HepG2 (cell line): ENCODE data around the gene KPNA3. TPM values are rescaled to one million over a fixed set of nuclear protein-coding genes. Genes with fewer than 3 reads are reported as not detected.

Source experiments
- ATAC-seq: fragments of 200-7000 bp; cut with Tn5 transposase; 3 replicates; pipeline ENCODE4 v1.9.1; 2020; ENCODE audit warnings: mild to moderate bottlenecking, moderate library complexity
- BruUV-seq: library from RNA; stranded (reverse); fragments of 400-500 nt; replicated peaks from 2 replicates; lab custom pipeline; 2021; lab: Mats Ljungman, UMichigan
- CTCF ChIA-PET: fragments of 300-600 bp; formaldehyde crosslinking; extraction: SDS; loops from one replicate; lab custom pipeline; 2021; ENCODE audit warnings: low total read pairs, inconsistent platforms, low intra/inter-chr PET ratio; lab: Yijun Ruan, JAX
- POLR2A ChIA-PET: fragments of 350-600 bp; sonication (Branson Sonifier 250); formaldehyde crosslinking; loops from one replicate; lab custom pipeline; 2020; ENCODE audit warnings: antibody characterized with exemption, inconsistent platforms; lab: Yijun Ruan, JAX
- DNase-seq: peaks from one replicate; pipeline ENCODE4 v3.0.0-alpha.2; 2015; ENCODE audit warnings: low spot score
- FAIRE-seq: peaks from 3 replicates; lab custom pipeline; 2011; peaks lifted over from hg19 to GRCh38; lab: Jason Lieb, UNC
- H2AFZ ChIP-seq: one replicate; pipeline ENCODE4 v1.6.1; 2011; ENCODE audit warnings: low read length, inconsistent platforms
- H3K27ac ChIP-seq: fragments of 300-600 bp; 3 replicates; pipeline ENCODE4 v1.8.0; 2011; ENCODE audit warnings: mixed run types, mild to moderate bottlenecking, mixed read lengths, low read length, inconsistent platforms; ENCODE audit not compliant: insufficient read depth; ENCODE audit errors: extremely low read length
- H3K27me3 ChIP-seq, 2 experiments: fragments of 200-600 bp in 1 of 2; 2 replicates in 1 of 2; 3 replicates in 1 of 2; pipeline versions ENCODE4 v1.6.0 to v1.8.0; 2011; ENCODE audit warnings: low read length in 2 of 2, mild to moderate bottlenecking in 2 of 2, moderate library complexity in 2 of 2, inconsistent platforms in 1 of 2; ENCODE audit not compliant: insufficient read depth in 2 of 2, control insufficient read depth in 1 of 2
- H3K36me3 ChIP-seq, 2 experiments: fragments of 200-600 bp in 1 of 2; replicated peaks in 1 of 2; 2 replicates in 1 of 2; 3 replicates in 1 of 2; pipeline versions ENCODE4 v1.5.1 to v1.8.0; 2011; ENCODE audit warnings: low read length in 2 of 2, inconsistent platforms in 1 of 2; ENCODE audit not compliant: insufficient read depth in 2 of 2, control insufficient read depth in 1 of 2
- H3K4me1 ChIP-seq: 2 replicates; pipeline ENCODE4 v1.5.1; 2012; ENCODE audit warnings: low read length, inconsistent platforms; ENCODE audit not compliant: insufficient read depth
- H3K4me2 ChIP-seq: 2 replicates; pipeline ENCODE4 v1.6.0; 2011; ENCODE audit warnings: low read depth, low read length, inconsistent platforms
- H3K4me3 ChIP-seq, 3 experiments: fragments of 200-600 bp in 1 of 3; sonication (generic), shearing (Covaris generic) in 1 of 3; replicated peaks in 1 of 3; 2 replicates each; pipeline ENCODE4 v1.5.1; 2011 to 2016; ENCODE audit warnings: low read length in 3 of 3, inconsistent platforms in 2 of 3, low read depth in 2 of 3, mild to moderate bottlenecking in 2 of 3, control low read depth in 1 of 3, mixed read lengths in 1 of 3; ENCODE audit not compliant: insufficient read depth in 1 of 3
- H3K79me2 ChIP-seq: one replicate; pipeline ENCODE4 v1.6.1; 2011; ENCODE audit warnings: low read length, inconsistent platforms; ENCODE audit not compliant: insufficient read depth
- H3K9ac ChIP-seq: 2 replicates; pipeline ENCODE4 v1.6.0; 2011; ENCODE audit warnings: mild to moderate bottlenecking, low read depth, low read length, inconsistent platforms; ENCODE audit not compliant: insufficient read depth
- H3K9me3 ChIP-seq: 2 replicates; pipeline ENCODE4 v1.5.1; 2012; ENCODE audit warnings: mild to moderate bottlenecking, low read length
- H4K20me1 ChIP-seq: 2 replicates; pipeline ENCODE4 v1.6.0; 2011; ENCODE audit warnings: inconsistent platforms, mild to moderate bottlenecking, low read length, moderate library complexity; ENCODE audit not compliant: insufficient read depth
- ATAD3A ChIP-seq: sonication (generic); formaldehyde crosslinking; IDR thresholded peaks from 2 replicates; pipeline ENCODE4 v1.4.0; 2020; ENCODE audit warnings: missing genetic modification reagents
- CERS6 ChIP-seq: sonication (generic); formaldehyde crosslinking; IDR thresholded peaks from 2 replicates; pipeline ENCODE4 v1.5.0; 2020; ENCODE audit warnings: missing genetic modification reagents
- GABPA ChIP-seq, 2 experiments: IDR thresholded peaks; 2 replicates each; pipeline ENCODE4 v1.6.1; 2011 to 2016; ENCODE audit warnings: low read depth in 2 of 2, low read length in 1 of 2, missing biosample characterization in 1 of 2, missing genetic modification characterization in 1 of 2
- KDM4B ChIP-seq: sonication (generic); formaldehyde crosslinking; IDR thresholded peaks from 2 replicates; pipeline ENCODE4 v1.4.0; 2020; ENCODE audit warnings: missing genetic modification reagents
- MEF2D ChIP-seq: sonication (generic); formaldehyde crosslinking; IDR thresholded peaks from 2 replicates; pipeline ENCODE4 v1.5.1; 2020; ENCODE audit warnings: mild to moderate bottlenecking, missing genetic modification reagents
- NCOA5 ChIP-seq: sonication (generic); formaldehyde crosslinking; IDR thresholded peaks from 2 replicates; pipeline ENCODE4 v1.4.0; 2020; ENCODE audit warnings: missing genetic modification reagents
- NR3C1 ChIP-seq: sonication (generic); formaldehyde crosslinking; IDR thresholded peaks from 2 replicates; pipeline ENCODE4 v1.4.0; 2020; ENCODE audit warnings: missing genetic modification reagents
- PHB2 ChIP-seq: fragments of 450-650 bp; IDR thresholded peaks from 2 replicates; pipeline ENCODE4 v1.6.1; 2018; ENCODE audit not compliant: partially characterized antibody
- RAD21 ChIP-seq: fragments of 450-650 bp; formaldehyde crosslinking; IDR thresholded peaks from 2 replicates; pipeline ENCODE4 v1.5.0; 2020; ENCODE audit warnings: mild to moderate bottlenecking
- RXRB ChIP-seq: IDR thresholded peaks from 2 replicates; pipeline ENCODE4 v1.6.1; 2016; ENCODE audit warnings: borderline replicate concordance, missing genetic modification reagents, missing compliant biosample characterization
- ZNF383 ChIP-seq: sonication (generic); formaldehyde crosslinking; IDR thresholded peaks from 2 replicates; pipeline ENCODE4 v1.4.0; 2020; ENCODE audit warnings: missing genetic modification reagents, mild to moderate bottlenecking, borderline replicate concordance
- ZNF781 ChIP-seq: sonication (generic); formaldehyde crosslinking; IDR thresholded peaks from 2 replicates; pipeline ENCODE4 v1.5.1; 2020; ENCODE audit warnings: borderline replicate concordance, mild to moderate bottlenecking, missing genetic modification reagents; ENCODE audit errors: not compliant biosample characterization
- WGBS: methylation state at CpG from one replicate; pipeline ENCODE4 v1.1.6; 2017; ENCODE audit warnings: low lambda C conversion rate; 5-methylcytosine and 5-hydroxymethylcytosine counted together
- in situ Hi-C: cut with HindIII; loops from 2 replicates; pipeline ENCODE4 v1.10.0; 2017; ENCODE audit warnings: low pct_unique_long_range_greater_than_20kb; ENCODE audit not compliant: extremely low pct_ligation_motif_present
- intact Hi-C: fragments of 100-400 bp; cut with micrococcal nuclease; formaldehyde crosslinking; loops from one replicate; pipeline ENCODE4 v1.10.0; 2022; ENCODE audit not compliant: unreplicated experiment
- polyA plus RNA-seq, 8 experiments: library from polyadenylated mRNA; depleted of rRNA in 3 of 8; stranded (reverse) in 7 of 8; unstranded in 1 of 8; fragments of >200 nt; fragmentation: Illumina TruSeq in 4 of 8; extraction: Trizol in 4 of 8; gene quantifications; 2 replicates each; pipeline versions ENCODE4 v1.2.1 to v1.2.3, GENCODE V29; 2011 to 2016; ENCODE audit warnings: low read depth in 4 of 8, missing spikeins in 1 of 8, mixed read lengths in 1 of 8; ENCODE audit not compliant: insufficient read depth in 1 of 8
- total RNA-seq, 5 experiments: library from RNA; depleted of rRNA; stranded (reverse); fragments of >200 nt; fragmentation: Illumina TruSeq; extraction: Trizol; gene quantifications; 2 replicates each; pipeline ENCODE4 v1.2.3, GENCODE V29; 2016; ENCODE audit warnings: low read depth in 1 of 5
- TF ChIP-seq, protein P1 (sequence below): sonication (generic); formaldehyde crosslinking; IDR thresholded peaks from 2 replicates; pipeline ENCODE4 v1.5.0; 2020; ENCODE audit warnings: mild to moderate bottlenecking, low read depth, missing genetic modification reagents, borderline replicate concordance
- TF ChIP-seq, protein P2 (sequence below): sonication (generic); formaldehyde crosslinking; IDR thresholded peaks from 2 replicates; pipeline ENCODE4 v1.4.0; 2020; ENCODE audit warnings: missing genetic modification reagents

Gene KPNA3
- total and polyA plus RNA-seq, 2 of the 13 experiments (the other 11 are each of a cell fraction or from before 2014, with no cell fraction given) = 13.0 to 28.9 TPM

GRCh38 chr13:49731766-49732165 is 60.7 kb downstream of the KPNA3 start:
- CTCF ChIA-PET = no interaction called here

GRCh38 chr13:49716615-49717014 is 75.9 kb downstream of the KPNA3 start:
- Histone ChIP-seq H3K4me3 (no peak overlapping the region), H3K27me3 (no peaks in the 10 kb centered on the region)
- no TSS peak for BruUV-seq
- ATAC-seq = no peak
- TF ChIP-seq GABPA (IDR thresholded peaks at IDR 0.05; ENCODE audit: low read depth, low read length) (no peak), GABPA (CRISPR knock-in tag; IDR thresholded peaks at IDR 0.05; ENCODE audit: low read depth) (no peak), RAD21 (no peak), KDM4B (no peak), RXRB (CRISPR knock-in tag) (no peak), NR3C1 (CRISPR knock-in tag) (no peak), ATAD3A (CRISPR knock-in tag) (no peak), MEF2D (CRISPR knock-in tag) (no peak)
- TF ChIP-seq, all 625 proteins: peak for 0
- Histone ChIP-seq H3K4me1 (peaks cover 7% of the 10 kb centered on the region), H3K9ac (no peak overlapping the region), H2AFZ (no peak overlapping the region), H3K79me2 (no peaks in the 10 kb centered on the region), H3K36me3 (peaks cover 1 to 31% of the 10 kb centered on the region in 2 experiments; a peak in 3 of 5 replicates), H3K27ac (no peak overlapping the region), H3K9me3 (peaks cover 7% of the 10 kb centered on the region; the same call in 1 of the 2 replicates), H3K4me2 (no peak overlapping the region), H4K20me1 (no peaks in the 10 kb centered on the region)
- intact Hi-C loops = no loop called here
- POLR2A ChIA-PET = no interaction called here
- CTCF ChIA-PET = no interaction called here
- no peak for DNase-seq
- in situ Hi-C loops = no loop called here
- WGBS = 93% methylated on average over 6 of the region's 6 CpGs
- no peak for FAIRE-seq

More at GRCh38 chr13:49731766-49732165, 60.7 kb downstream of the KPNA3 start:
- no peaks in the 10 kb centered on the region for H4K20me1 ChIP-seq
- no peaks in the 10 kb centered on the region for H3K27me3 ChIP-seq
- H3K36me3 ChIP-seq = peaks cover 1 to 14% of the 10 kb centered on the region in 2 experiments; a peak in 4 of 5 replicates
- DNase-seq (no peak), FAIRE-seq (no peak)
- H2AFZ ChIP-seq = no peak overlapping the region
- H3K9ac ChIP-seq = no peak overlapping the region
- H3K27ac ChIP-seq = no peak overlapping the region
- no peaks in the 10 kb centered on the region for H3K9me3 ChIP-seq
- BruUV-seq = TSS peak; percentile 28
- no peaks in the 10 kb centered on the region for H3K79me2 ChIP-seq
- POLR2A ChIA-PET = interaction anchor here (1.4 kb wide), 1 partner anchor 40 kb away, joined by 3 read pairs; the partner anchor contains the start of gene EBPL
- in situ Hi-C loops = no loop called here
- no peak overlapping the region for H3K4me3 ChIP-seq
- TF ChIP-seq CERS6 (CRISPR knock-in tag) (no peak), ZNF781 (CRISPR knock-in tag) (no peak), PHB2 (no peak), ZNF383 (CRISPR knock-in tag) (no peak), NCOA5 (no peak)
- TF ChIP-seq, protein P1, sequence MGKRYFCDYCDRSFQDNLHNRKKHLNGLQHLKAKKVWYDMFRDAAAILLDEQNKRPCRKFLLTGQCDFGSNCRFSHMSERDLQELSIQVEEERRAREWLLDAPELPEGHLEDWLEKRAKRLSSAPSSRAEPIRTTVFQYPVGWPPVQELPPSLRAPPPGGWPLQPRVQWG (CRISPR knock-in tag) = no peak
- TF ChIP-seq, protein P2, sequence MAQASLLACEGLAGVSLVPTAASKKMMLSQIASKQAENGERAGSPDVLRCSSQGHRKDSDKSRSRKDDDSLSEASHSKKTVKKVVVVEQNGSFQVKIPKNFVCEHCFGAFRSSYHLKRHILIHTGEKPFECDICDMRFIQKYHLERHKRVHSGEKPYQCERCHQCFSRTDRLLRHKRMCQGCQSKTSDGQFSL (CRISPR knock-in tag) = no peak
- TF ChIP-seq, all 625 proteins: peak for 0
- intact Hi-C loops = no loop called here
- Histone ChIP-seq H3K4me1 (peaks cover 9% of the 10 kb centered on the region), H3K4me2 (no peak overlapping the region)
- ATAC-seq = no peak
